WERI-Rb-1 (cell line): Measurements from ENCODE around the gene BRIP1.

Experiments used
- DNase-seq: peaks from one replicate; pipeline ENCODE4 v3.0.0-alpha.2; 2020
- H3K27ac ChIP-seq: fragments of 250-450 bp; sonication (Bioruptor Pico); 2 replicates; pipeline ENCODE4 v1.5.1; 2020; ENCODE audit warnings: mild to moderate bottlenecking, moderate library complexity
- H3K27me3 ChIP-seq: fragments of 250-450 bp; sonication (Bioruptor Pico); 2 replicates; pipeline ENCODE4 v1.5.1; 2021; ENCODE audit warnings: mild to moderate bottlenecking, low read depth, moderate library complexity; ENCODE audit not compliant: insufficient read depth, severe bottlenecking
- H3K36me3 ChIP-seq: fragments of 250-450 bp; sonication (Bioruptor Pico); 2 replicates; pipeline ENCODE4 v1.5.1; 2020; ENCODE audit warnings: mild to moderate bottlenecking, moderate library complexity
- H3K4me3 ChIP-seq: 2 replicates; pipeline ENCODE4 v1.5.1; 2011; ENCODE audit warnings: low read depth, mild to moderate bottlenecking, control low read depth, low read length
- H3K9me3 ChIP-seq: fragments of 250-450 bp; sonication (Bioruptor Pico); 2 replicates; pipeline ENCODE4 v1.5.1; 2021; ENCODE audit warnings: mild to moderate bottlenecking, moderate library complexity; ENCODE audit not compliant: severe bottlenecking
- CTCF ChIP-seq: IDR thresholded peaks from 2 replicates; pipeline ENCODE4 v1.5.1; 2011; ENCODE audit warnings: low read depth, mild to moderate bottlenecking, control low read depth, inconsistent platforms, low read length

Gene BRIP1

GRCh38 chr17:61816538-61816937 lies 46.8 kb downstream of the BRIP1 start:
- no peak for TF ChIP-seq CTCF
- Histone ChIP-seq H3K4me3 (no peak overlapping the region), H3K36me3 (peaks cover 47% of the 10 kb centered on the region), H3K27me3 (no peaks in the 10 kb centered on the region), H3K27ac (no peak overlapping the region), H3K9me3 (no peaks in the 10 kb centered on the region)
- DNase-seq, result no peak

DNA sequence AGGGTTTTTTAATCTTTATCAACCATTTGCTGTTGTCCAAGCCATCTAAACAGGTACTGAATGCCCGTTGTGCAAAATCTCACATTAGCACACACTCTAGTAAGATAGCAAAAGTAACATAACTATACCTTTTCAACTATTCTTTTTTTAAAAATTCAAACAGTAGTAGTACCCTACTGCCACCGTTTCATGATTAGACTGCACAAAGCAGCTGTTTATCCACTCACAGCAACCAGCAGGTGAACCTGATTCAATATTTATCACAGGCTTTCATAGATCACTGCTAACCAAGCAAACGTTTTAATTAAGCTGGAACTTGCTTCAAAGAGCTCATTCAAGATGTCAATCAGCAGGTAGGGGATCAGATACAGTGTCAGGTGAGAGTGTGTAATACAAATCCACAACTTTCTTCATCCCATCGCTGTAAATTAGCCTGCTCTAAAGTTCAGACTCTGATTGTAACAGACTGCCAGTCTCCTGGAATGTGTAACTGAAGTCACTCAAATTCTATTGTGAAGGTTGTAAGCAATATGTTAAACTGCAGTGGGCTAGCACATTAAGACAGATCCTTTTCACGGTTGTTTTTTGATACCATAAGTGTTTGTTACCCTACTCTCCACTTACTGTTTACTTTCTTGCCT lies 47.3 kb downstream of the BRIP1 start:
- Histone ChIP-seq H3K36me3 (peaks cover 45% of the 10 kb centered on the region), H3K4me3 (no peak overlapping the region), H3K27ac (no peak overlapping the region), H3K27me3 (no peaks in the 10 kb centered on the region), H3K9me3 (no peaks in the 10 kb centered on the region)
- no peak for TF ChIP-seq CTCF
- no peak for DNase-seq

DNA sequence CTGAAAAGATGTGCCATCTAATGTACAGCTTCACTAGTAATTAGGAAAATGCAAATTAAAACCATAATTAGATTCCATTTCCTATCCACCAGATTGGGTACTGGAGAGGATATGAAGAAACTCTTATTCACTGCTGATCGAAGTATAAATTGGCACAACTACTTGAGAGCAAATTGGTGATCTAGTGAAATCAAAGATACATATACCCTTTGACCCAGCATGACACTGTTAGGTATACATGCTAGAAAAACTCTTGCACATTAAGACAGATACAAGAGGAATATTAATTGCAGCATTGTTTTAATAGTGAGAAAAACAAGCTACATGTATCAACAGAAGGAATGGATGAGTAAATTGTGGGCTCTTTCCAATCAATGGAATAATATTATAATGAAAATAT lies 48.8 kb downstream of the BRIP1 start:
- H3K27me3 ChIP-seq, result no peaks in the 10 kb centered on the region
- no peak for TF ChIP-seq CTCF
- peaks cover 48% of the 10 kb centered on the region for H3K36me3 ChIP-seq
- no peaks in the 10 kb centered on the region for H3K9me3 ChIP-seq
- DNase-seq, result no peak
- no peak overlapping the region for H3K27ac ChIP-seq
- no peak overlapping the region for H3K4me3 ChIP-seq

DNA sequence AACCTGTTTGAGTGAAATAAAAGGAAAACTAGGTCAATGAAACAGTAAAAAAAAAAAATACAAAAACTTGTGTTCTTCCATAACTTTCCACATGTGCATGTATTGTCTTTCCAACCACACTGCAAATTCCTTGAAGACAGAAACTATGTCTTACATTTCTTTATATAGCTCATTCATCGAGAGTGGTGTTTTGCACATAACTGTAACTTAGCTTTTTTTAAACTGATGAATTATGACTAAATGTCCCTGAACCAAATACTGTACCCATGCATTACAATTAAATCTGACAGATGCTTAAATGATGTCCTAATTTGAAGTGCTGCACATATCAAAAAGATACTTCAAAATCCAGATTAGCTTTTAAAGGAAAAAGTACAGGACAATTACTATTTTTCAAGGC lies 50.1 kb downstream of the BRIP1 start:
- no peaks in the 10 kb centered on the region for H3K27me3 ChIP-seq
- no peaks in the 10 kb centered on the region for H3K9me3 ChIP-seq
- DNase-seq, result no peak
- H3K4me3 ChIP-seq, result no peak overlapping the region
- no peak overlapping the region for H3K27ac ChIP-seq
- H3K36me3 ChIP-seq, result peaks cover 44% of the 10 kb centered on the region
- TF ChIP-seq CTCF, result no peak

DNA sequence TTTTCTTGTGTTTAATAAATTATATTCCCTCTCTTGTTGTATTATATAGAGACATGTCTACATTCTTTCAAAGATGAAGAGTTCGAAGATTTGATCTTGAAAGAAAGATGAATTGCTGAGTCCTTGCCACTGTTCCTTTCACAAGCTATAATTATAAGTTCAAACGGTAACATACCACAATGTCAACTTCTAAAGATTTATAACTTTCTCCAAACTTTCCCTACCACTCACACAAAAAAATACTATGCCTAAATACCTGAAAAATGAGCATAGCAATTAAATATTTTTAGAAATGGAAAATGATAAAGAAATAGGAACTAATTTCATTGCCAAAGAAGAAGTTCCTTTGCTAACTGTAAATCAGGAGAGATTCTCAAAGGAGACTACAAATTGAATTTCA lies 50.6 kb downstream of the BRIP1 start:
- H3K36me3 ChIP-seq, result peaks cover 44% of the 10 kb centered on the region

More for the DNA sequence above, 50.6 kb downstream of the BRIP1 start:
- no peak overlapping the region for H3K4me3 ChIP-seq
- DNase-seq, result no peak
- no peak for TF ChIP-seq CTCF
- H3K9me3 ChIP-seq, result no peaks in the 10 kb centered on the region
- H3K27ac ChIP-seq, result no peak overlapping the region
- no peaks in the 10 kb centered on the region for H3K27me3 ChIP-seq
